Myocyte (in vitro differentiated cells): ENCODE measurements around the gene TIAM2. TPM values are rescaled to one million over a fixed set of nuclear protein-coding genes. Genes with fewer than 3 reads are reported as not detected.
A peak's percentile ranks its signal among the peaks of the same experiment; 100 is the strongest.
"Not testable (repeated sequence)": the region's sequence is repeated elsewhere in the genome, so short reads cannot be mapped to it uniquely, and the experiment has no call there.

ENCODE experiments used
- DNase-seq: peaks from one replicate; pipeline ENCODE4 v3.0.0-alpha.2; 2012; ENCODE audit warnings: low read depth
- polyA plus RNA-seq: library from polyadenylated mRNA; unstranded; fragments of >200 nt; gene quantifications from one replicate; pipeline ENCODE4 v1.2.1, GENCODE V29; 2012; ENCODE audit warnings: missing spikeins
- total RNA-seq: library from RNA; depleted of rRNA; stranded (reverse); fragments of >200 nt; gene quantifications from 2 replicates; pipeline ENCODE4 v1.2.3, GENCODE V29; 2014

The TIAM2 gene
- 14.2 and 29.4 TPM in 2 replicates for total RNA-seq
- polyA plus RNA-seq: 9.1 TPM

DNA sequence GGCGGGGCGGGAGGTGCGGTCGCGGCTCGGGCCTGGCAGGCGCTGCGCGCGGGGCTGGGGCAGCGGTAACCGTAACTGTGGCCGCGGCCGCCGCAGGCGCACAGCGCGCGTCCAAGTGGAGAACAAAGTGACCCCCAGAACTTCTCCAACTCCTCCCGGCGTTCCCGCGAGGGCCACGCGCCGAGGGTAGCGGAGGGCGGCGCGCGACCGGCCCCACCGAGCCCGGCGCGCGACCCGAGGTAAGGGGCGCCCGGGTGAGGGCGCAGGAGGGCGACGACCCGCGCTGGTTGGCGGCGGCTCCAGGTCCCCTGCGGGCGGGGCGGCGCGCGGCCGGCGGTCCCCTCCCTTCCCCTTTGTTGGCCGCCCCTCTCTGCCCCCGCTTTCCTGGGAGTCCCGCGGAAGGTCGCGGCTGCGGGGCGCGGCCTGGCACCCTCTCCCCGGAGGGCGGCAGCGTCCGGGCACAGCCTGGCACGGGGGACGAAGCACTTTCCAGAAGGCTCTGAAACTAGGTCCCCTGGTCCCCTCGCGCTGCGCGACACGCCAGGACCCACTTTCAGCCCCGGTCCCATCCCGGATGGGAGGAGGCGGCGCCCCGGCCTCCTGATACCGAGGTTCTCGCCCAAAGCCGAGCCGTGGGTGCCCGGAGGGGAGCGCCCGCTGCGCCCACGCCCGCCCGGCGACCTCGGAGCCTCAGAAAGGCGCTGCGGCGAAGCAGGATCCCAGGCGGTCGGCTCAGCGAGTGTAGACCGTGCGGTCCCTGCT is at the start of gene TIAM2:
TIAM2 (plus strand) TSS at position 62 of the 762 bp plus-strand sequence. CDS start 133,909 bp downstream, outside the sequence.
- peak; percentile 31 for DNase-seq

DNA sequence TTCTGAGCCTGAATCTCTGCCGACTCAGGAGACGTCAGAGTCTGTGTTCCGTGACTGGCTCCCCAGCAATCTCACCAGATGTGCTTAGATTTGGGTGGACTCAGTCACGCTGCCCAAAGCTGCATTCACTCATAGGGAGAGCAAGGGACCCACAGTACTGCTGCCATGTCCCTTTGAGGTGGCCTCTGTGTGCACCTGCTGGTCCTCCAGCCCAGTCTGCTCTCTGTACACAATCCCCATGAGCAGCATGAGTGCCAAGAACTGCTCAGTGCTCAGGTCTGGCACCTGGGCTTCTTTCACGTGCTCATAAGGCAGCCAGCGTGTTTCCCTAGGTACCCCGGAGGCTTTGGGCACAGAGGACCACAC is 44.2 kb upstream of the TIAM2 start:
- DNase-seq: no peak

DNA sequence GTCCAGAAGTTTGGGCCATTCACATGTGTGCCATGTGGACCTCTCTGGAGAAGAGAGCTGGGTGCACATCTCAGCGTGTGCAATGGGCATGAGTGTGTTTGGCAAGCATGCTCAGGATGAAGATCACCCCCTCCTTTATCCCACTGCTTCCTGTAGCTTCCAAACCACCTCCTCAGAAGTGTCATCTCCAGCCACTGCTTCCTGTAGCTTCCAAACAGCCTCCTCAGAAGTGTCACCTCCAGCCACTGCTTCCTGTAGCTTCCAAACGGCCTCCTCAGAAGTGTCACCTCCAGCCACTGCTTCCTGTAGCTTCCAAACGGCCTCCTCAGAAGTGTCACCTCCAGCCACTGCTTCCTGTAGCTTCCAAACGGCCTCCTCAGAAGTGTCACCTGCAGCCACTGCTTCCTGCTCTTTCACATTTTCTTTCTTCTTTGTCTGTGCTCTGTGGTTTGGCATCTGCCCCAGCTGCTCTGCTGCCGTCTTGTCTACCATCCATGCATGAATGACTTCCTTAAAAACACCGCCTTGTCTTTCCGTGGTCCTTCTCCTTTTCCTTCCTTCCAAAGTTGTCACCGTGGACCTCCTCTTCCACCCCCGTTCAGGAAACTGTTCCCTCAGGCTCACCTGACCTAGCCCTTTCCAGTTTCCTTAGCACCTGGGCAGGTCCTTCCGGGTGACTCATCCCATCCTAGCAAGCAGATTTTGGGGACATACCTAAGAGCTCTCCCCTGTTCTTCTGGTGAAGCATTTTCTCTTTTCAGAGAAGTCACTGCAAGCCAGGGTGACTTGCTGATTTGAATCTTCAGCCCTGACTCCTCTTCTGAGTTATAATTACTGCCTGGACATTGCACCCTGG is 43.5 kb upstream of the TIAM2 start:
- no peak for DNase-seq

DNA sequence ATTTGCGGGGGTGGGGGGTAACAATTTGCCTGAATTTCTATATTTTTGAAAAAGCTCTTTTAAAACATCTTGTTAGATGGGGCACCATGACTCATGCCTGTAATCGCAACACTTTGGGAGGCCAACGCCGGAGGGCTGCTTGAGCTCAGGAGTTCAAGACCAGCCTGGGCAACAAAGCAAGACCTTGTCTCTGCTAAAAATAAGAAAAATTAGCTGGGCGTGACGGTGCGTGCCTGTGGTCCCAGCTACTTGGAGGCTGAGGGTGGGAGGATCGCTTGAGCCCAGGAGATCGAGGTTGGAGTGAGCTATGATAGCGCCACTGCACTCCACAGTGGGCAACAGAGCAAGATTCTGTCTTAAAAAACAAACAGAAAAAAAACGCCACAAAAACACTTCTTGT is 41.5 kb upstream of the TIAM2 start:
- no peak for DNase-seq

DNA sequence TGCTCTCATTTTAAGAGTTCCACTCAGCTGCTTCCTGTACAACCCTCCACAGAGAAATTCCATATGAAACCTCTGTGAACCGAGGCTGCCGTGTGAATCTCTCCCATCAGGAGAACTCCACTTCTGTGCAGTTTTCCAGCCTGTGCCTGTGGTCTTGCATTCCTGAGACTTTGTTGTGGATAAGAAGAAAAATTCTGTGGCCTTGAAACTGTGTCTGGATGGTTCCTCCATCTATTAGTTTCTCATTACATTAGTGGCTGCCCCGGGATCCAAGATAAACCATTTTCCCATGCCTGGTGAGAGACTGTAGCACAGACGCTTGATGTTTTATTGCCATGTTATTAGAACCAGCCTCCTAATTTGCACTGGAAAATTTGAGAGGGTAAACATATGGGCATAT is 40.8 kb upstream of the TIAM2 start:
- no peak for DNase-seq

DNA sequence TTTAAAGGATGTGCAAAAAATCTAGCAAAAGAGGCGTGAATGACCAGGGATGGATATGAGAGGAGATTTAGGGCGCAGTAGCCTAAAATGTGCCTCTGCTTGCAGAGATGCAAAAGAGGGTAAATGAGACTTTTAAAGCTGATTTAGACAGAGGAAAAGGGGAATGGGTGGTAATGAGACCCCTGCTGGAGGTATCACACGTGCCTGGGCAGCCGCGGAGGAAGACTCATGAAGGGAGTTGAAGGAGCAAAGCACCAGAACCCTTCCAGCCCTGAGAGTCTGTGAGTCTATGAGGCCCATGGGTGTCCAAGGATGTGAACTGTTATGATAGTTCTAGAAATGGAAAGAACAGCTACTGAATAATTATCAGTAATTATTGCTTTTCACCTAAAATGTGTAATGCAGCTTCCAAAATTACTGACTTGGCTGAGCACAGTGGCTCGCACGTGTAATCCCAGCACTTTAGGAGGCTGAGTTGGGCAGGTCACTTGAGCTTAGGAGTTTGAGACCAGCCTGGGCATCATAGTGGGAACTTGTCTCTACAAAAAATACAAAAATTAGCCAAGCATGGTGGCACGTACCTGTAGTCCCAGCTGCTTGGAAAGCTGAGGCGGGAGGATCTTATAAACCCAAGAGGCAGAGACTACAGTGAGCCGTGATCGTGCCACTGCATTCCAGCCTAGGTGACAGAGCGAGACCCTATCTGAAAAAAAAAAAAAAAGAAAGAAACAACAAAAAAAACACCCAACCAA is 38.2 kb upstream of the TIAM2 start:
- DNase-seq: no peak

DNA sequence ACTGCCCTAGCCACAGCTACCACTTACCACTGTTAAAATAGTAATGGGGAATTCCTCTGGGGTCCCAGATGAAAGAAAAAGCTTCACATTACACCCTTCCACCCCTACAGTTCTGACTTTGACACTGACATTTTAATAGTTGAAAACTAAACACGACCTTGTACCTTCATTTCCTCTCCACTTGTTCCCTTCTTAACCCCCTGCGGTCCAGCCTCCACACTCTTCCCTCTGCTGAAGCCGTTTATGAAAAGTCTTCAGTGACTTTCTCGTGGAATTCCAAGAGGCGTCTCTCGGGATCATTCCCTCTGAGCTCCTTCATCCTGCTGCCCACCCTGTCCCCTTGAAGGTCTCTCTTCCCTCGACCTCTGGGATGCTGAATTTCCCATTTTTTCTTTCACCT is 36.6 kb upstream of the TIAM2 start:
- DNase-seq: no peak

DNA sequence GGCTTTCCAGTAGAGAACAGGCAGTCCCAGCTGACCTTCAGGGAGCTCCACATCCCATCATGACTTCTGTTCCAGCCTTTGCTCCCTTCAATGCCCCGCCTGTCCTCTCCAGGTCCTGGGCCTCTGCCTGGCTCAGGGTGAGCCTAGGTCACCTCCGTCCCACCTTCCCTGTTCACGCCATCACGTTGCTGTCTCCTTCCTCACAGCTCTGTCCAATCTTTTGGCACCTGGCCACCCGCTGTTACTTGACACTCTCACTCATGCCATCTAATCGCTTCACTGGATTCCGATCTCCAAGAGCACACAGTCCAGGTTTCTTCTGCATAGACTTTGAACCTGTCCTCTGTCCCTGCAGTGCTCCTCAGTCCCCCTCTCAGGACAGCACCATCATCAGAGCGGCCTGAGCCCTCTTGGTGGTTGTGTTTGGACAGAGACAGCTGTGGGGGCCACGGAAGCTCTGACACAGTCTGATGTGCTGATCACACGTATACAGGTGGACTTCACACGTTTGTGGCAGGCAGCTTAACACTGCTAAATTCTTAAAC is 34.7 kb upstream of the TIAM2 start:
- no peak for DNase-seq

DNA sequence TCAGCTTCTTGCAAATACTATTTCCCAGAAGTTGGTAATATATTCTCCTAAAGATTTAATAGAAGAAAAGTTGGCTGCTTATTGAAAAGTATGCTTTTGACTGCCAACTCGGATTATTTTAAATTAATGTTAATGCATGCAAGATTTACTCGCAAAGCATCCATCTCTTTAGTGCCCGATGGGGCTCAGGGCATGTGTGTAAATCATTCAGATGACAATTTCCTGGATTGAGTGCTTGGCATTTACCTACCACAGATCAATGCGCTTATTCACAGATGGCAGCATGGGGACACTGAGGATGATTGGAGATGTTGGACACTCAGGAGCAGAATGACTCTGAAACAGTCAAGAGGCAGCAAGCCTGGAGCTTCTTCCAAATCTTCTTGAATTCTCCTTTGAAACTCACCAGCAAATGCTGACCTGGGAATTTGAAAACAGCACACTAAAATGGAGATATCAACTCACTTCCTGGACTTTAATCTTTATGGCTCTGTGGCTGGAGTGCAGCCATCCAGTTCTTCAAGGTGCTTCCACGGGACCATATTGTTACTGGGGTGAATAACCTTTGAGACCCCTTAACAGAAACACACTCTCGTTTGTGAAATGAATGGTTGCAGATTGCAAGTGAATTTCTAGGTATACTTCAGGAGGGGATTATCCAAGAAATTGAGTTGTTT is 34.1 kb upstream of the TIAM2 start:
- no peak for DNase-seq

DNA sequence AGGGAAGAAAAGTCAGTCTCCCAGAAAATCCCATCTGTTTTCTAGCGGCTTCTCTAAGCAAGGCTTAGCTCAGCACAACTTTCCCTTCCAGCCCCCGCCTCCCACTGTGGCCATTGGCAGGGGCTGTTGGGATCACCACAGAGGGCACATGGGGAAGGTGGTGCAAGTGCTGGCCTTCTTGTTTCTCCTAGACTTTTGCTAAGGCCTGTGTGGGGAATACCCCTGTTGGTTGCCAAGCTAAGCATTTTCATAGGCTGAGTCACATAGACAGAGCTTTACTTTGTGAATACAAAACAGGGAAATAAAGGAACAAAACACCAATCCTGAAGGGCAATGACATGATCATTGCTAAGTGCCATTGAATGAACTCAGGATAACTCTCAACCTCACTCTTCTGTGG is 32.4 kb upstream of the TIAM2 start:
- DNase-seq: peak; percentile 32

DNA sequence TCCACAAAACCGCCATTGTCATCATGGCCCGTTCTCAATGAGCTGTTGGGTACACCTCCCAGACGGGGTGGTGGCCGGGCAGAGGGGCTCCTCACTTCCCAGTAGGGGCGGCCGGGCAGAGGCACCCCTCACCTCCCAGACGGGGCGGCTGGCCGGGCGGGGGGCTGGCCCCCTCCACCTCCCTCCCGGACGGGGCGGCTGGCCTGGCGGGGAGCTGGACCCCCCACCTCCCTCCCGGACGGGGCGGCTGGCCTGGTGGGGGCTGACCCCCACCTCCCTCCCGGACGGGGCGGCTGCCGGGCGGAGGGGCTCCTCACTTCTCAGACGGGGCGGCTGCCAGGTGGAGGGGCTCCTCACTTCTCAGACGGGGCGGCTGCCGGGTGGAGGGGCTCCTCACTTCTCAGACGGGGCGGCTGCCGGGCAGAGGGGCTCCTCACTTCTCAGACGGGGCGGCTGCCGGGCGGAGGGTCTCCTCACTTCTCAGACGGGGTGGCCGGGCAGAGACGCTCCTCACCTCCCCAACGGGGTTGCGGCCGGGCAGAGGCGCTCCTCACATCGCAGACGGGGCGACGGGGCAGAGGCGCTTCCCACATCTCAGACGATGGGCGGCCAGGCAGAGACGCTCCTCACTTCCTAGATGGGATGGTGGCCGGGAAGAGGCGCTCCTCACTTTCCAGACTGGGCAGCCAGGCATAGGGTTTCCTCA is 28.9 kb upstream of the TIAM2 start:
- DNase-seq: not testable (repeated sequence)

DNA sequence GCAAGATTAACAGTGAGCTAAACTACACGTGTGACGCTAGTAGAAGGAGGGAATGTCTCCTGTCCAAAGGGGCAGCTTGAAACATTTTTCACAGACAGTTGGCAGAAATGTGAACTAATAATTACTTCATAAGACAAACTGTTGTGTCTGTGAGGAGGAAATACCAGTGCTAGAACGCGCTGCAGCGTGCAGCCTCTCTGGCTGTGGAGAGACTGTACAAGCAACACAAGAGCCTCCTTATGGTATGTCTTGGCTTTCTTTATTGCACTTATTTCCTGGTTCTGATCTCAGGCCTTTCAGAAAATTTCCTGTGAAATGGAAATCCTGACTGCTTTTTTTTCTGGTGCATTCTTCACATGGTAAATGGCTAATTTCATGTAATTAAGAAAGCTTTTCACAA is 25.3 kb upstream of the TIAM2 start:
- DNase-seq: no peak

DNA sequence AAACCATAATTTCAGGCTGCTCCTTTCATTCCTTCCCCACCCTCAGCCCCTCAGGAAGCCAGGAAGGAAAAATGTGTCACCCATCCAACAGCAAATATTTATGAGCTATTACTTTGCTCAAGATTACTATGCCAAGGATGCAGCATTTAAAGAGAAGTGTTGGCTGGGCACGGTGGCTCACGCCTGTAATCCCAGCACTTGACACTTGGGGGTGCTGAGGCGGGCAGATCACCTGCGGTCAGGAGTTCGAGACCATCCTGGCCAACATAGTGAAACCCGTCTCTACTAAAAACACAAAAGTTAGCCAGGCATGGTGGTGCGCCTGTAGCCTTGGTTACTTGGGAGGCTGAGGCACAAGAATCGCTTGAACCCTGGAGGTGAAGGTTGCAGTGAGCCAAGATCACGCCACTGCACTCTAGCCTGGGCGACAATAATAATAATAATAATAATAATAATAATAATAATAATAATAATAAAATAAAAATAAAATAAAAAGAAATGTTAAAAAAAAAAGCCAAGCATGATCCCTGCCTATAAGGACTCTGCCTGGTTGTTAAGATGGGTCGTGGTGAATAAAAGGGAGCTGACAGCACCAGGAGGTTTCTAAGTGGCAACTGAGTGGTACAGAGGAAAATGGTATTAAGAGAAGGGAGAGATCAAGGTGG is 20.5 kb upstream of the TIAM2 start:
- no peak for DNase-seq

DNA sequence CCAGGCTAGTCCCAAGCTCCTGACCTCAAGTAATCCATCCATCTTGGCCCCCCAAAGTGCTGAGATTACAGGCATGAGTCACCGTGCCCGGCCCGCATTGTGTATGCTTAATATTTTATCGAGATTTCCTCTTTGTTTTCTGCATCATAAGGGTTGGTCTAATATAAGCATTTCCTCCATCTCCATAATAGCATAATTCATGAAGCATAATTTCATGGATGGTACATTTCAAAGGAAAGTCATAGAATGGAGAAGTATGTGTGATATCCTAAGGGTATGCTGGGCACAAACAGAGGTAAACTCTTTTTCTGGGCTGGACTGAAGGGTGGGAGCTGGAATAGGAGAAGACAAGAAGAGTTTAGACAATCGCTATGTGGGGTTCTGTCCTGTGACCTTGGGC is 17.5 kb upstream of the TIAM2 start:
- no peak for DNase-seq

DNA sequence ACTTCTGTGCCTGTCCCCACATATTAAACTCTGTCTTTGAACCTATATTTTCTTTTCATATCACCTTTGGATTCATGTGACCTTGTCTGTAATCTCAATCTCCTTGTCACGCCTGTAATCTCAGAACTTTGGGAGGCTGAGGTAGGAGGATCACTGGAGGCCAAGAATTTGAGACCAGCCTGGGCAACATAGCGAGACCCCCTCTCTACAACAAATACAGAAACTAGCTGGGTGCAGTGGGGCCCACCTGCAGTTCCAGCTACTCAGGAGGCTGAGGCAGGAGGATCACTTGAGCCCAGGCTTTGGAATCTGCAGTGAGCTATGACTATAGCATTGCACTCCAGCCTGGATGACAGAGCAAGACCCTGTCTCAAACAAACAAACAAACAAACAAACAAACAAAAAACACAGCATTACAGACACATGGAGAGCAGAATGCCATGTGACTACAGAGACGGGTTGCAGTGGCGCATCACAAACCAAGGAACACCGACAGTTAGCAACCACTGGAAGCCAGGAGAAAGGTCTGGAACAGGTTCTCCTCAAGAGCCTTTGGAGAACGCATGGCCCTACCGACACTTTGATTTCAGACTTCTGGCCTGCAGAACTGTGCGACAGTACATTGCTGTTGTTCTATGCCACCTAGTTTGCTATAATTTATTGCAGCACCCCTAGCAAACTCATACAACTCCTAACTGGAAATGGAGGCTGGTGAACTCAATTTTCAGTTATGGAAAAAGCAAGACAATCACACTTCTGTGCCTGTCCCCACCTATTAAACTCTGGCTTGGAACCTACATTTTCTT is 14.6 kb upstream of the TIAM2 start:
- DNase-seq: no peak

DNA sequence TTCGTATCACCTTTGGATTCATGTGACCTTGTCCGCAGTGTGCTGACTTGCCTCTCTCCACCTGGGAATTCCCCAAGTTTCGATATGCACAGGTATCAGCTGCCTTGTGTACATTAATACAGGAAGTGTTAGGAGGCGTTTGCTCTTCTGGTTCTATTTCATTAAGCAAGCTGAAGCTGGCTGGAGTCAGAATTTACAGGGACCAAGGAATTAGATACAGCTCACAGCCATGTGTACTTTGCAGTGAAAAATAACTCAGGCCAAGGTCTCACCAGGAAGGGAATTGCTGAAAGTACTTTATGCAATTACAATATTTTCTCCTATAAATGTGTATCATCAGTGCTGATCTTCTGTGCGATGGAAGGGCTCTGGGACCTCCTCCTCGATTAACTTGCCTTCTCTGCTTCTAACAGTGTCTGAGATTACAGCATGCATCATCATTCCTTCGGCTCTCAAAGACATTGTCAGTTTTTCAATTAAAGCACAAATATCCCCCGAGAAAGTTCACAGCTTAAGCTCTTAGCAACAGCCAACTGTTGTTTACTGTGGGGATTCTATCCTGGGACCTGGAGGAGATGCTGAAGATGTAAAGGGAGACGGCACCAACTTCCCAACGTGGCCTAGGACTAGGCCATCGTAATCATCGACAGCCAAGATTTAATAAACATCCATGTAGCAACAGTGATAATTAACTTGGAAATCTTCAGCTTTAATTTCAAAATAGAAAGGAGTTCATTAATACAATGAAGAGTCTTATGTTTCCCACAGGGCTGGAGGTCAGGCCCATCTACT is 13.8 kb upstream of the TIAM2 start:
- DNase-seq: no peak

DNA sequence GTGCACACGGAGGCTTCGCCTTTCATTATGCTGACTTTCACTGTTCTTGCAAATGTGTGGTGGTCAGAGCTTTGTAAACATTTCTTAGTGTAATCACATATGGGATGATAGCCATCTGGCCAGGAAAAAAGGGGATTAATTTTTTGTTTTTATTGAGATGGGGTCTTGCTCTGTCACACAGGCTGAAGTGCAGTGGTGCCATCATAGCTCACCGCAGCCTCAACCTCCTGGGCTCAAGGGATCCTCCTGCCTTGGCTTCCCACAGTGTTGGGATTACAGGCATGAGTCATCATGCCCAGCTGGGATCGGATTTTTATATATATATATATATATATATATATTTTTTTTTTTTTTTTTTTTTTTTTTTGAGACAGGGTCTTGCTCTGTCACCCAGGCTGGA is 11.0 kb upstream of the TIAM2 start:
- peak; percentile 27 for DNase-seq

DNA sequence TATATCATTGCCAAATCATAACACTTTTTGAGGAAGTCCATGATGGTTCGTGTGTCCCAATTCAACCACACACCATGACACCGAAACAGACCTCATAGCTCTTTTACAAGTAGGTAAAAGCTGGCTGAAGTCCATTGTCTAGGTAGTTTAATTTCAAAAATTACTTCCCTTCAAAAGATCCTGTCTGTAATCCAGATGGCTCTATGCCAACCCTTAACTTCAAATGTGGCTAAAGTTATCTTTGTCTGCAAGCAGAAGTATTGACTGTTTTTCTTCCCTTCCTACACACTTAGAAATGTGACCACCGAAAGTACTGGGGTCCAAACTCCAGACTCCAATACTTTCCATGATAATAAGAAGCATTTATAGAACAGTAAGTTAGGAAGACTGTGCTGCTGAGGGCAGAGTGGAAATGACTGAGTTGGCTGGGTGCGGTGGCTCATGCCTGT is 8.3 kb upstream of the TIAM2 start:
- no peak for DNase-seq
